Ishikawa (cell line): ENCODE results near the gene CCDC174.

Experiments
- CEBPB ChIP-seq: IDR thresholded peaks from 2 replicates; pipeline ENCODE4 v1.6.1; 2012
- MAX ChIP-seq: IDR thresholded peaks from 2 replicates; pipeline ENCODE4 v1.6.1; 2012
- RAD21 ChIP-seq: IDR thresholded peaks from 2 replicates; pipeline ENCODE4 v1.6.1; 2012; ENCODE audit warnings: low read depth
- USF1 ChIP-seq: IDR thresholded peaks from 2 replicates; pipeline ENCODE4 v1.6.1; 2012
- YY1 ChIP-seq: IDR thresholded peaks from 2 replicates; pipeline ENCODE4 v1.6.1; 2012; ENCODE audit warnings: low read depth

- no peak for TF ChIP-seq YY1
- no peak for TF ChIP-seq CEBPB
- no peak for TF ChIP-seq MAX
- TF ChIP-seq USF1, result no peak
- no peak for TF ChIP-seq RAD21
These were observed 25.3 kb downstream of the CCDC174 start for GRCh38 chr3:14676881-14677280.
